K562 (cell line): ENCODE data around the gene GART. TPM values are rescaled to one million over a fixed set of nuclear protein-coding genes. Genes with fewer than 3 reads are reported as not detected.

ENCODE experiments used
- BHLHE40 ChIP-seq: IDR thresholded peaks from 2 replicates; pipeline ENCODE4 v1.6.1; 2011; ENCODE audit warnings: low read length, improper control_type of control experiment
- NFXL1 ChIP-seq: fragments of 450-650 bp; formaldehyde crosslinking; IDR thresholded peaks from 2 replicates; pipeline ENCODE4 v1.4.0; 2021; ENCODE audit warnings: mild to moderate bottlenecking
- SAFB2 ChIP-seq: fragments of 200-400 bp; formaldehyde crosslinking; IDR thresholded peaks from 2 replicates; pipeline ENCODE4 v1.6.1; 2018; ENCODE audit warnings: borderline replicate concordance, low read length, low read depth, moderate library complexity; ENCODE audit not compliant: severe bottlenecking
- TEAD1 ChIP-seq, 2 experiments: fragments of 450-650 bp in 1 of 2; sonication (generic) in 1 of 2; formaldehyde crosslinking; IDR thresholded peaks; 2 replicates each; pipeline versions ENCODE4 v1.4.0 to v1.8.0; 2020 to 2022; ENCODE audit warnings: mild to moderate bottlenecking in 2 of 2, missing genetic modification reagents in 1 of 2
- TGIF2 ChIP-seq: sonication (generic); formaldehyde crosslinking; IDR thresholded peaks from 2 replicates; pipeline ENCODE4 v1.8.1; 2022; ENCODE audit warnings: mild to moderate bottlenecking, missing genetic modification reagents, moderate library complexity
- UBTF ChIP-seq, 2 experiments: IDR thresholded peaks; 2 replicates each; pipeline ENCODE4 v1.6.1; 2012; ENCODE audit warnings: improper control_type of control experiment in 2 of 2, low read depth in 2 of 2, low read length in 2 of 2, borderline replicate concordance in 1 of 2
- ZNF324 ChIP-seq: fragments of 250-450 bp; sonication (Bioruptor Pico); IDR thresholded peaks from 2 replicates; pipeline ENCODE4 v1.4.0; 2020; ENCODE audit warnings: mild to moderate bottlenecking
- polyA plus RNA-seq, 8 experiments: library from polyadenylated mRNA; depleted of rRNA in 4 of 8; stranded (reverse) in 5 of 8; unstranded in 3 of 8; fragments of >200 nt; fragmentation: Nextera tagmentation in 2 of 8; fragmentation: Illumina TruSeq in 1 of 8; extraction: Ambion mirVana in 2 of 8; extraction: Trizol in 1 of 8; gene quantifications; 2 replicates each; pipeline versions ENCODE4 v1.2.1 to v1.2.3, GENCODE V29; 2011 to 2014; ENCODE audit warnings: inconsistent platforms in 1 of 8, missing spikeins in 1 of 8
- total RNA-seq, 7 experiments: library from RNA; depleted of rRNA in 6 of 7; stranded (reverse); fragments of >200 nt in 6 of 7; fragmentation: Illumina TruSeq in 2 of 7; extraction: Trizol in 2 of 7; gene quantifications; 2 replicates each; pipeline versions ENCODE4 v1.2.1 to v1.2.3, GENCODE V29; 2011 to 2021; ENCODE audit warnings: low replicate concordance in 1 of 7
- TF ChIP-seq, protein P1 (sequence below): fragments of 450-650 bp; IDR thresholded peaks from 2 replicates; pipeline ENCODE4 v1.6.1; 2016; ENCODE audit warnings: low read depth
- TF ChIP-seq, protein P2 (sequence below): fragments of 250-450 bp; sonication (Bioruptor Pico); IDR thresholded peaks from 2 replicates; pipeline ENCODE4 v1.4.0; 2020

Gene GART
- total and polyA plus RNA-seq, 9 of the 15 experiments (the other 6 are each of a cell fraction or from before 2014, with no cell fraction given) = 141 to 429 (median 349) TPM

DNA sequence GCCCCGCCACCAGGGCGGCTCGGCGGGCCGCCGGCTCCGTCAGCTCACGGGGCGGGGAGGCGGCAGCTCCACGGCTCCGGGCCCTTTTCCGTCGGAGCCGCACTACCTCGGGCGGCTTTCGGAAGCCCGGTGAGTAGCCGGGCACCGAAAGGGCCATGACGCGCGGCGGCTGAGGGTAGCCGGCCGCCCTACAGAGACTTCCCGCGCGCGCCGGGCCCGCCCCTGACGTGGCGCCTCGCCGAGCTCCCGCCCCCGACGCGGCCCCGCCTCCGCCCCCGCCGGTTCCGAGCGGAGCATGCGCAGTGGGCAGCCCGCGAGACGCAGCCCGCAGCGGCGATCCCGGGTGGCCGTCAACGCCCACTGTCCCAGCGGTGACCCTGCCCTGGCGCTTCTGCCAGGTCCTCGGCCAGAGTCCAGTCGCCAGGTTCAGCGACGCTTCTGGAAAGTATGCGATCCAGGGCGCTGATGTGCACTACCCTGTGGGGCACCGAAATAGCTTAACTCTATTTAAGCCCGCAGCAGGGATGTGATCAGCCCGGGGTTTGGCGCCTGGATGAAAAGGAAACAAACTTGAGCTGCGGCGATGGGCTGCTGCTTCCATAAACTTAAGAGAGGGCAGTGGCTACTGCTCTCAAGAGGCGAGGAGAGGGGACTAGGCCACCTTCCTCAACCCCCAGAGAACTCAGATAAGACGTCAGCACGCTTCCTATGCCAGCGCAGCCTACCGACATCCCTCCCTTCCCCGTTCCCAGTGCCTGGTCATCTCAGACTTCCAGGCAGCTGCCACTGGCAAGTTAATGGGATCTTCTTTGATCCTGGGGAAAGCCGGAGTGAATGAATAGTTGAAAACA, 46.8 kb upstream of the GART start, which contains the start of gene DONSON (continued):
- TF ChIP-seq UBTF (IDR thresholded peaks at IDR 0.05; ENCODE audit: borderline replicate concordance in 1 of 2, low read depth in 2 of 2, low read length in 2 of 2) (no peak), TEAD1 (CRISPR knock-in tag; IDR thresholded peaks at IDR 0.05) (0 out of 4 replicates have a peak, but pooled peaks of 1 of the 2 experiments have one; percentile 8), ZNF324 (CRISPR knock-in tag) (0 out of 2 replicates have a peak, but pooled peaks have one; percentile 11), TGIF2 (CRISPR knock-in tag) (0 out of 2 replicates have a peak, but pooled peaks have one; percentile 31), SAFB2 (no peak), BHLHE40 (peak; percentile 12), NFXL1 (no peak)
- TF ChIP-seq, protein P1, sequence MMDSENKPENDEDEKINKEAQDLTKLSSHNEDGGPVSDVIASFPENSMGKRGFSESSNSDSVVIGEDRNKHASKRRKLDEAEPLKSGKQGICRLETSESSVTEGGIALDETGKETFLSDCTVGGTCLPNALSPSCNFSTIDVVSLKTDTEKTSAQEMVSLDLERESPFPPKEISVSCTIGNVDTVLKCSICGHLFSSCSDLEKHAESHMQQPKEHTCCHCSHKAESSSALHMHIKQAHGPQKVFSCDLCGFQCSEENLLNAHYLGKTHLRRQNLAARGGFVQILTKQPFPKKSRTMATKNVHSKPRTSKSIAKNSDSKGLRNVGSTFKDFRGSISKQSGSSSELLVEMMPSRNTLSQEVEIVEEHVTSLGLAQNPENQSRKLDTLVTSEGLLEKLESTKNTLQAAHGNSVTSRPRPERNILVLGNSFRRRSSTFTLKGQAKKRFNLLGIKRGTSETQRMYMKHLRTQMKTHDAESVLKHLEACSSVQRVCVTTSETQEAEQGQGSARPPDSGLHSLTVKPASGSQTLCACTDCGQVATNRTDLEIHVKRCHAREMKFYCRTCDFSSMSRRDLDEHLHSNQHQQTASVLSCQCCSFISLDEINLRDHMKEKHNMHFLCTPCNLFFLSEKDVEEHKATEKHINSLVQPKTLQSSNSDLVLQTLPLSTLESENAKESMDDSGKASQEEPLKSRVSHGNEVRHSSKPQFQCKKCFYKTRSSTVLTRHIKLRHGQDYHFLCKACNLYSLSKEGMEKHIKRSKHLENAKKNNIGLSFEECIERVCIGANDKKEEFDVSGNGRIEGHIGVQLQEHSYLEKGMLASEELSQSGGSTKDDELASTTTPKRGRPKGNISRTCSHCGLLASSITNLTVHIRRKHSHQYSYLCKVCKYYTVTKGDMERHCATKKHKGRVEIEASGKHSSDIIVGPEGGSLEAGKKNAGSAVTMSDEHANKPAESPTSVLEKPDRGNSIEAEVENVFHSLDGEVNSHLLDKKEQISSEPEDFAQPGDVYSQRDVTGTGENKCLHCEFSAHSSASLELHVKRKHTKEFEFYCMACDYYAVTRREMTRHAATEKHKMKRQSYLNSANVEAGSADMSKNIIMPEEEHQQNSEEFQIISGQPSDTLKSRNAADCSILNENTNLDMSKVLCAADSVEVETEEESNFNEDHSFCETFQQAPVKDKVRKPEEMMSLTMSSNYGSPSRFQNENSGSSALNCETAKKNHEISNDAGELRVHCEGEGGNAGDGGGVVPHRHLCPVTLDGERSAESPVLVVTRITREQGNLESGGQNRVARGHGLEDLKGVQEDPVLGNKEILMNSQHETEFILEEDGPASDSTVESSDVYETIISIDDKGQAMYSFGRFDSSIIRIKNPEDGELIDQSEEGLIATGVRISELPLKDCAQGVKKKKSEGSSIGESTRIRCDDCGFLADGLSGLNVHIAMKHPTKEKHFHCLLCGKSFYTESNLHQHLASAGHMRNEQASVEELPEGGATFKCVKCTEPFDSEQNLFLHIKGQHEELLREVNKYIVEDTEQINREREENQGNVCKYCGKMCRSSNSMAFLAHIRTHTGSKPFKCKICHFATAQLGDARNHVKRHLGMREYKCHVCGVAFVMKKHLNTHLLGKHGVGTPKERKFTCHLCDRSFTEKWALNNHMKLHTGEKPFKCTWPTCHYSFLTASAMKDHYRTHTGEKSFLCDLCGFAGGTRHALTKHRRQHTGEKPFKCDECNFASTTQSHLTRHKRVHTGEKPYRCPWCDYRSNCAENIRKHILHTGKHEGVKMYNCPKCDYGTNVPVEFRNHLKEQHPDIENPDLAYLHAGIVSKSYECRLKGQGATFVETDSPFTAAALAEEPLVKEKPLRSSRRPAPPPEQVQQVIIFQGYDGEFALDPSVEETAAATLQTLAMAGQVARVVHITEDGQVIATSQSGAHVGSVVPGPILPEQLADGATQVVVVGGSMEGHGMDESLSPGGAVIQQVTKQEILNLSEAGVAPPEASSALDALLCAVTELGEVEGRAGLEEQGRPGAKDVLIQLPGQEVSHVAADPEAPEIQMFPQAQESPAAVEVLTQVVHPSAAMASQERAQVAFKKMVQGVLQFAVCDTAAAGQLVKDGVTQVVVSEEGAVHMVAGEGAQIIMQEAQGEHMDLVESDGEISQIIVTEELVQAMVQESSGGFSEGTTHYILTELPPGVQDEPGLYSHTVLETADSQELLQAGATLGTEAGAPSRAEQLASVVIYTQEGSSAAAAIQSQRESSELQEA = no peak
- TF ChIP-seq, protein P2, sequence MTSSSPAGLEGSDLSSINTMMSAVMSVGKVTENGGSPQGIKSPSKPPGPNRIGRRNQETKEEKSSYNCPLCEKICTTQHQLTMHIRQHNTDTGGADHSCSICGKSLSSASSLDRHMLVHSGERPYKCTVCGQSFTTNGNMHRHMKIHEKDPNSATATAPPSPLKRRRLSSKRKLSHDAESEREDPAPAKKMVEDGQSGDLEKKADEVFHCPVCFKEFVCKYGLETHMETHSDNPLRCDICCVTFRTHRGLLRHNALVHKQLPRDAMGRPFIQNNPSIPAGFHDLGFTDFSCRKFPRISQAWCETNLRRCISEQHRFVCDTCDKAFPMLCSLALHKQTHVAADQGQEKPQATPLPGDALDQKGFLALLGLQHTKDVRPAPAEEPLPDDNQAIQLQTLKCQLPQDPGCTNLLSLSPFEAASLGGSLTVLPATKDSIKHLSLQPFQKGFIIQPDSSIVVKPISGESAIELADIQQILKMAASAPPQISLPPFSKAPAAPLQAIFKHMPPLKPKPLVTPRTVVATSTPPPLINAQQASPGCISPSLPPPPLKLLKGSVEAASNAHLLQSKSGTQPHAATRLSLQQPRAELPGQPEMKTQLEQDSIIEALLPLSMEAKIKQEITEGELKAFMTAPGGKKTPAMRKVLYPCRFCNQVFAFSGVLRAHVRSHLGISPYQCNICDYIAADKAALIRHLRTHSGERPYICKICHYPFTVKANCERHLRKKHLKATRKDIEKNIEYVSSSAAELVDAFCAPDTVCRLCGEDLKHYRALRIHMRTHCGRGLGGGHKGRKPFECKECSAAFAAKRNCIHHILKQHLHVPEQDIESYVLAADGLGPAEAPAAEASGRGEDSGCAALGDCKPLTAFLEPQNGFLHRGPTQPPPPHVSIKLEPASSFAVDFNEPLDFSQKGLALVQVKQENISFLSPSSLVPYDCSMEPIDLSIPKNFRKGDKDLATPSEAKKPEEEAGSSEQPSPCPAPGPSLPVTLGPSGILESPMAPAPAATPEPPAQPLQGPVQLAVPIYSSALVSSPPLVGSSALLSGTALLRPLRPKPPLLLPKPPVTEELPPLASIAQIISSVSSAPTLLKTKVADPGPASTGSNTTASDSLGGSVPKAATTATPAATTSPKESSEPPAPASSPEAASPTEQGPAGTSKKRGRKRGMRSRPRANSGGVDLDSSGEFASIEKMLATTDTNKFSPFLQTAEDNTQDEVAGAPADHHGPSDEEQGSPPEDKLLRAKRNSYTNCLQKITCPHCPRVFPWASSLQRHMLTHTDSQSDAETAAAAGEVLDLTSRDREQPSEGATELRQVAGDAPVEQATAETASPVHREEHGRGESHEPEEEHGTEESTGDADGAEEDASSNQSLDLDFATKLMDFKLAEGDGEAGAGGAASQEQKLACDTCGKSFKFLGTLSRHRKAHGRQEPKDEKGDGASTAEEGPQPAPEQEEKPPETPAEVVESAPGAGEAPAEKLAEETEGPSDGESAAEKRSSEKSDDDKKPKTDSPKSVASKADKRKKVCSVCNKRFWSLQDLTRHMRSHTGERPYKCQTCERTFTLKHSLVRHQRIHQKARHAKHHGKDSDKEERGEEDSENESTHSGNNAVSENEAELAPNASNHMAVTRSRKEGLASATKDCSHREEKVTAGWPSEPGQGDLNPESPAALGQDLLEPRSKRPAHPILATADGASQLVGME = peak; percentile 66; the same call in 1 of the 2 replicates
